ENCODE measurements around the gene ILF2.

- TF ChIP-seq CTCF (IDR thresholded peaks at IDR 0.05) (no peak), EP300 (IDR thresholded peaks at IDR 0.05) (no peak), POLR2AphosphoS5 (IDR thresholded peaks at IDR 0.05) (no peak), POLR2A (IDR thresholded peaks at IDR 0.05; ENCODE audit: low read depth) (no peak)
Observed at GRCh38 chr1:153646672-153647345, 24.0 kb downstream of the ILF2 start.

Data from esophagus muscularis mucosa (tissue), 4 donors.